GM21529 (cell line): ENCODE data around the gene GATD1.

Source experiments
- ATAC-seq: cut with Tn5 transposase; IDR thresholded peaks from one replicate; pipeline ENCODE4 v1.9.1; 2021; ENCODE audit not compliant: unreplicated experiment

GATD1 gene

DNA sequence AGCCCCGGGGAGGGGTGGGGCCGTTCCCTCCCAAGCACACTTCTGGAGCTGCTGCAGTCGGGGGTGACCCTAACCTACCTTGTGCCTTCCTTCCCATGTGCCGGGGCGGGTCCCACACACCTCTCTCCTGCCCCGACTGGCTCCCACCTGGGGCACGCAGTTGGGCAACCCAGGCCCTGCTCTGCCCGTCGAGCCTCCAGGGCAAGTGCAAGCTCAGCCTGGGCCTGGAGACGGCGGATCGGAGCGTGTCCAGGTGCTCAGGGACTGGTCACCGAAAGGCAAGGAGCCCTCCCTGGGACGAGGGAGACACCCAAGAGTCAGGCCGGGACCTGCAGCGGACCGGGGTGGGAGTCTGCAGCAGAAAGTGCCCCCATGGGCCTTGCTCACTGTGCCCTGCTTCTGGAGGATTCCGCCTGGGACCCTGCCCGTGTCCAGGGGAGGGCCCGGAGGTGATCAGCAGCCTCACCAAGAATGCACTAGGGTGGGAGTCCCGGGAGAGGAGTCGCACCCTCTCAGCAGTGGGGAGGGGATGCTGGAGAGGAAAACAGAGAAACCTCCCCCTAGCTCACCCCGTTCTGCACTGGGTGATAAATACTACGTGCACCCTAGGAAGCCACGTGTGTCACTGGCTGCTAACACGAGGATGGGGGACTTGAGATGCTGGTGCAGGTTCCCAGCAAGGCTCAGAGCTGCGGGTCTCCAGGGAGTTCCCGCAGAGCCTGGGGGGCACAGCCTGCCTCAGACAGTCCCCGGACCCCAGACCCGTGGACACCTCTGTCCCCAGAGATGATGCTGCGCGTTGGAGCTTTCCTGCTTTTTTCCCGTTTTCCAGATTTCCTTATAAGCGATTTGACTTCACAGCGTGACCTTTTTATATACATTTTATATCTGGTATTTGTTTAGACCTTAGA, 5.2 kb upstream of the GATD1 start:
- ATAC-seq: no peak

DNA sequence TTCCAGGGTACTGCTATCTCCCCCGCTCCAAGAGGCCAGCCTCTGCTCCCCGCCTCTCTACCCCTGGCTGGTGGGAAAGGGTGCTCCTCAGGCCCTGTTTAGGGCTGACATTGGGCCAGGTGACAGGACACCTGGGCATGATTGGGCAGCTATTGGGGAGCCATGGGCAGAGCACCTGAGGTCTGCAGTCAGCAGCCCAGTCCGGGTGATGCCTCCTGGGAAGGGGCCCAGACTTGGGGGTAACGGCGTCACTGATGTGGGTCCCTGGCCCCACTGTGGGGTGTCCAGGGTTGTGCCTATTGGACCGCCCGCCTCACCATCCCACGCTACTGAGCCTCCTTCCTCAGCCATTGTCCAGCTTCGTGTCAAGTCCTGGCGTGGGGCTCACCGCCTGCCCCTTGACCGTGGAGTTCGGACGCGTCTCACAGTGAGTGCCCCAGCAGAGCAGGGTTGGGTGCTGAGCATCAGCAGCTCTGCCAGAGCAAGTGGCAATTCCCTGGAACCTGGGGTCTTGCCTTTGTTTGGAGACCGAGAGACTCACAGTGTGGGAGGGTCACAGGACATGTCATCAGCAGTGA, 2.8 kb upstream of the GATD1 start:
- ATAC-seq: no peak

DNA sequence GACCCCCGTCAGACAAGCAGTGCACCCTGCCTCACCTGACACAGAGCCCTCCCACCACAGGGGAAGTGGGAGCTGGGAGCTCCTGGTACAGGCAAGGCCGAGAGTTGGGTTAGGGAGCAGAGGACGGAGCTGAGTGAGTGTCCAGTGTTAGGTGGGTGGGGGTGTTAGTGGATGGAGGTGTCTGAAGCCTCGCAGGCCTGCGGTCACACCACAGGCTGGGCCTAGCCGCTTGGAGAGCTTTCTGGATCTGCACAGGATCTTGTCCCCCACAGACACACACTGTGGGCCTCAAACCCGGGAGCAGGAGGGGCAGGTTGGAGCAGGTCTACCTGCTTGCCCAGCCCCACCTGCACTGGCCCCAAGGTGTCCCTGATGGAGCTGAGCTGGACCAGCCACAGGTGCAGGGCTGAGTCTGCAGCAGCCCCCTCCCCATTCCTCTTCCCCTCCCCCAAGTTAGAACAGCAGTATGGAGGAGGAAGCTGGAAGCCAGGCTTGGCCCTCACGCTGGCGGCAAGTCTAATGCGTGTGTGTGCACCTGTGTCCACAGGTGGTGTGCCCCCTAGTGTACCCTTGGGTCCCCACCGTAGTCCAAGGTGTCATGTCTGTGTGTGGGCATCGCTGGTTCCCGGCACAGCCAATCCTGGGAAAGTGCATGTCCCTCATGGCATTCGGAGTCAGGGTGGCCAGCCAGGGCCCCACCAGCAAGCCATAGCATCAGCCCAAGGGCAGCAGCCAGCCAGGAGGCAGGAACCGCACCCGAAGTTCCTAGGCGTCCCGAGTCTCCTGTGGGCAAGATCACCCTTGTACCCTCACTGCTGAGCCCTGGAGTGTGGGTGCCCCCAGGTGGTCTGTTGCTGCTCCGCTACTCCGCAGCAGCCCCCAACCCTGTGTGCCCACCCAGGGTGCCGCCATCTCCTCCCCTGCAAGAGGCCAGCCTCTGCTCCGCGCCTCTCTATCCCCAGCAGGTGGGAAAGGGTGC, 2.0 kb upstream of the GATD1 start:
- ATAC-seq: no peak

DNA sequence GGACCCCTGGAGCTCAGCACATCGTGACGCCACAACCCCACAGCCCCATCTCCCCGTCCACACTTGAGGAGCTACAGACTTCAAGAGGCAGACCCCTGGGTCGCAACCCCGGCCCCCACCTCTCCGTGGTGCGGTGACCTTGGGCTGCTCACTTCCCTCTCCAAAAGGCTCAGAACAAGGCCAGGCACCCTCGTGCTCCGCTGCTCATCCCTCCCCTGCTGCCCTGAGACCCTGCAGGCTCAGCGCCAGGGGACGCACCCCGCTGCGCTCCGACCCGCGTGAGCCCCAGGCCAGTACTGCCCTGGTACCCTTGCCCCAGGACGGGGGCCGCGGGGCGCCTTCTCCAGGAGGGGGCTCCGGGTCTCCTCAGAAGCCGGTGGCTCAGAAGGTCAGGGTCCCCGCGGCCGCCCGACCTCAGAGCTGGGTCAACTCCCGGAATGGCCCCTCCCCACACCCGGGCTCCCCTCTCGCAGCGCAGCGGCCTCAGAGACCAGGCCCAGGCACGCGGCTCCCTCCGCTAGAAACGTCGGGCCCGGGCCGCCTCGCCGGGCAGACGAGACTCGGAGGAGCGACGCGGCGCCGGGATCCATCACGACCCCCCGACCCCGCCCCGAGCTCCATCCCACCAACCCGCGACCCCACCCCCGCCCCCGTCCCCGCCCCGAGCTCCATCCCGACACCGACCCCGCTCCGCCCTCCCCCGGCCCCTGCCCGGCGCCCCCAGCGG, 563 bp downstream of the GATD1 start:
- ATAC-seq: peak; percentile 24

DNA sequence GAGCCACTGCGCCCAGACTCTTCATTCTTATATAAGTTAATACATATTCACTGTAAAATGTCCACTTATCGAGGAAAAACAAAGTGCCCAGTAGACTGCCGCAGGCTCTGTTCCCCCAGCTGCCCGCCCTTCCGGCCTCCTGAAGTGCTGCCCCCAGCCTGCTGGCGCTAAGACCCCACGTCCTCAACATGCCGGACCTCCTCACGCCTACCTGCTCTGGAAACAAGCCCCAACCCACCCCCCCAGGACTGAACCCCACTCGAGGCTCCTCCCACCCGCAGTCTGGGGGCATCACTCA, 1.1 kb downstream of the GATD1 start:
- no peak for ATAC-seq

DNA sequence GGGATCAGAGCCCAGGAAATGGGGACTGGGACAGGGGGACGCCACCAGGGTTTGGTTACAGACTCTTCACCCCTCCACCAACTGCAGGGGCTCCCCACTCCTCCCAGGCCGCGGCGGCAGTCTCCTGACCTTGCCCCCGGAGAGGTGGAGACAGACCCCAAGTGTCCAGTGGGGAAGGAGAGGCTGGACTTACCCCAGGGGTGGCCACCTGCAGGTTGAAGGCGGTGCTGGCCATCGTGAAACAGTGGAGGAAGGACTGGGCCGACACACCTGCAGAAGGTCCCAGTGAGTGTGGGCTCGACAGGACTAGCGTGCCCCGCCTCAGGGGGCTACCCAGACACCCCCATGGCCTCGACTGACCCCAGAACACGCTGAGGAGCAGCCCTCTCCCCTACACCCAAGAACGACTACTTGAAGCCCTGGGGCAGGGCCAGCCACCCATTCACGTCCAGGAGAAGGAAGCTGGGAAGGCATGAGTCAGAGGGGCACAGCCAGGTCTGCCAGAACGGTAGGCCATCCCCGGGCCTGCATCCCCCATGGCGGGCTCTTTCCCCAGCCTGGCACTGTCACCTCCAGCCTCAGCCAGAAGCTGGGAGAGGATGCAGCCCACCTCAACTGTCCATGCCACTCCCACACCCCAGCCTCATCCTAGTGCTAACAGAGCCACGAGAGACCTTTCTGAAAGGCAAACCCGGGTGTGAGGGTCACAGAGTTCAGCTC, 2.3 kb downstream of the GATD1 start:
- no peak for ATAC-seq

DNA sequence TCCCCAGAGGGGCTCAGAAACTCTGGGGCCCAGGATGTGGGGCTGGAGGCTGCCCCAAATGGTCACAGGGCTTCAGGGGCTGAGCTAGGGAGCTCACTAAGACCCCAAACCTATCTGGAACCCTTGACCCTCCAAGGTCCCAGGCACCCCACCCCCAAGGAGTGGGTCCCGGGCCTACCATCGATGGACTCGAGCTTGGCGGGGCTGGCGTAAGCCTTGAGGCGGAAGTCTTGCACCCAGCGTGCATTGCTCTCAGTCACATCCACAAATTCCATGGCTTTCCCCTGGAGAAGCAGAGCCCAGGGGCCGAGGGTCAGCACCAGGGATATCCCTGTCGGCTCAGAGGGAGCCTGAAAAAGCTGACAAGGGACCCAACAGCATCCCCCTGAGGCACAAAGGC, 3.5 kb downstream of the GATD1 start:
- no peak for ATAC-seq

DNA sequence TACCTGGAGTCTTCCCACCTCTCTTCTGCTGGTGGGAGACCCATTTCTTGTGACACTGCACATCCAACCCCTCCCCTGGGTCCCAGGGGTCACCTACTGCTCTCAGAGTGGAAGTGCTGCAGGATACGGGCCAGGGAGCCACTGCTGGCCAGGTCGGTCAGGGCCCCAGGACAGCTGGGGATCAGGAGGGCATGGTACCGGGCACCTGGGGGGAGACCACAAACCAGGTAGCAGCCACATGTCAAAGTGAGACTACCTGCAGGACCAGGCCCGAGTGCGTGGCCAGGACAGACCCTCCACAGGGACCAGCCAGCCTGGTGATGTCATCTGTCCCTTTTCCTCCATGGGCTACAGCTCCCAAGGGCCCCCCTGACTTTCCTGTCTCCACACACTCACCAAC, 3.9 kb downstream of the GATD1 start:
- ATAC-seq: no peak

DNA sequence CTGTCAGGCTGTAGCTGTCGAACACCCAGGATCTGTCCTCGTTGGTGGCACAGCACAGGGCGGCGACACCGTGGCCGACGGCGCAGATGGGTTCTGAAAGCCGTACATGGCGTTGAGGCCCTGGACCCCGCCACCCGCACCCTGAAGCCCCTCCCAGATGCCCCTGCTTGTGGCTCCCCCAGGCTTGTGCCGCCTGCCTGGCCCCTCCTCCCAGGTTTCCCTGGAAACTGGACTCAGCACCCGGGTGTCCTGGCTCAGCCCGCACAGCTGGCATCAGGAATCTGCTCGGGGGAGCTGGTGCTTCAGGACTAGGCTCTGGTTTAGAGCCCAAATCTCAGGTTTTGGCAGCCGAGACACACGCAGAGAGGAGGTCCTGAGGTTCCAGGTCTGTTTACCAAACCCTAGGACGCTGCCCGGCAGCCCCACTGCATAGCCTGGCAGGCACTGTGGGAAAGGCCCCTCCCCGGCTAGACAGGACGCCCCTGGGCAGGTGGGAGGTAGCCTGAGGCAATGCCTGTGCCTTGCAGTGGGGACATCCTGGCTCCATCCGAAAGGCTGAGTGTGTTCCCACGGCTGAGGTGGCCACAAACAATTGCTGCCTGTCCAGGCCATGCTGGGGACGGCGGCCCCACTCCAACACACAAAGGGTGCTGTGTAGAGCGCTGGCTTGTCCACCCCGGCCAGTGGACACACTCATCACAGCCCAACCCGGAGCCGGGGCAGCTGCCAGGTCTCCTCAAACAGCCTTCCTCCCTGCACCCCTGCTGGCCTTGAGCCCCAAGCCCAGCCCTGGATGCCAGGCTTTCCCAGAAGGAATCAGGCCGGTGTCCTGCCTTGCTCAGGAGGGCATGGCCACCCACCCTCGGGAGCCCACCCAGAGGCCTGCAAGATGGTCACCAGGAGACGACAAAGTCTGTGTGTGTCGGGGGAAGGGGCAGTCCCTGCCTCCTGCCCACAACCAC, 4.6 kb downstream of the GATD1 start:
- no peak for ATAC-seq

DNA sequence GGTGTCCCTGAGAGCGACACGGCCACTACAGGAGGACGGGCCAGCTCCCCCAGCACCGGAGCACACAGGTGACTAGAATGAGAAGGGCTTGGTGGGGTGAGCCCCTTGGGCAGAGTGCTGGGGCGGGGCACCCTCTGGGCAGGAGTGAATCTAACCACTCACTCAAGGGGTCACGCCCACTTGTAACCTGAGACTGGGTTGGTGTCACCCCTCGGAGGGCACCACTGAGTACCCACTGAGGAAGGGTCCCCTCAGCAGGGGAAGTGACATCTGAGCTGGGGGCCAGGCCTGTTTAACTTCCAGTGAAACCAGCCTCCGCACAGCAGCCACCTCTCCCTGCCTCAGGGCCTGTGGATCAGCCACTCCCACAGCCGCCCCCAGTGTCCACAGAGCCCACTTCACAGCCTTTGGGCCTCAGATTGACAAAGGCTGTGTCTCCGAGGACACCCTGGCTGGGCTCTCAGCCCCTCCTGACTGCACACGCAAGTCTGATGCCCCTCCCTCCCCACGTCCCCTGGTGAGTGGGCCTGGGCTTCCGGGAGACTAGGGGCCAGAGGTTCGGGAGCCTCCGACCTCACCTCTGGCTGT, 5.6 kb downstream of the GATD1 start:
- ATAC-seq: no peak

DNA sequence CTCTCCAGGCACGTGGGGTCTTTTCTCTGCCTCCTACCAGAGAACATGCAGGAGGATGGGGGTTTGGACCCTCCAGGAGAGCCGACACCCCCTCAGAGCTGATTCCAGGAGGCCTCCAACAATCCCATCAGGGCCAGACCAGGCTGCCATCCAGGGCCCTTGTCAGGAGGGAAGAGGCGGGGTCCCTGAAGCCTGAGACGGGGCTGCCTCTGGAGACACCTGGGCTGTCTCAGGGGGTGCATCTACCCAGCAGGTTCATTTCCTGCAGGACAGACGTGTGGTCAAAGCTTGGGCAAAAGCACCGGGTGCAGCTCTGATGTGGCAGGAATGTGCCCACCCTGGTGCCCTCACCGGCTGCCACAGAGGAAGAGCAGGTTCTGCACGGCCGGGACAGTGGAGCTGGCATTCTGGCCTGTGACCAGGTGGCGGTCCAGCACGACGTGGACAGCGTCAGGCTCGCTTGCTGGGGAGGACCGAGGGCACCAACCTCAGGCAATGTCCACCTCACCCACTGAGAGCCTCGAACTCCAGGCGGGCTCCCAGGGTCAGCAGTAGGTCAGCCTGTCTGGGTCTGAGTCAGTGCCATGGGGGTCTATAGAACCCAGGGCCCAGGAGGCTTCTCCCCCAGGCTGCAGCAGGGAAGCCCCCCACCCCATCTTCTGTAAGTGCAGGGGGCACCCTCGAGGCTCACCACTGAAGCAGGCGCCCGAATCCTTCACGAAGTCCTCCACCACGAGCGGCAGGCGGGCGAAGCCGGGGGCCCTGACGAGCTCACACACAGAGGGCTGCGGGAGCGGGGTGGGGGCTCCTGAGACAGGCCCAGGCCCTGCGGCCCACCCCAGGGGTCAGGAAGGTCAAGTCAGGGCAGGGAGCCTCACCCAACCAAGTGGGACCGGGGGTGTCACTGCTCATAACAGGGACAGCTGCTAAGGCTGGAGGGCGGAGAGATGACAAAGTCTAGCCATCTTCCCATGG, 6.4 kb downstream of the GATD1 start:
- no peak for ATAC-seq

DNA sequence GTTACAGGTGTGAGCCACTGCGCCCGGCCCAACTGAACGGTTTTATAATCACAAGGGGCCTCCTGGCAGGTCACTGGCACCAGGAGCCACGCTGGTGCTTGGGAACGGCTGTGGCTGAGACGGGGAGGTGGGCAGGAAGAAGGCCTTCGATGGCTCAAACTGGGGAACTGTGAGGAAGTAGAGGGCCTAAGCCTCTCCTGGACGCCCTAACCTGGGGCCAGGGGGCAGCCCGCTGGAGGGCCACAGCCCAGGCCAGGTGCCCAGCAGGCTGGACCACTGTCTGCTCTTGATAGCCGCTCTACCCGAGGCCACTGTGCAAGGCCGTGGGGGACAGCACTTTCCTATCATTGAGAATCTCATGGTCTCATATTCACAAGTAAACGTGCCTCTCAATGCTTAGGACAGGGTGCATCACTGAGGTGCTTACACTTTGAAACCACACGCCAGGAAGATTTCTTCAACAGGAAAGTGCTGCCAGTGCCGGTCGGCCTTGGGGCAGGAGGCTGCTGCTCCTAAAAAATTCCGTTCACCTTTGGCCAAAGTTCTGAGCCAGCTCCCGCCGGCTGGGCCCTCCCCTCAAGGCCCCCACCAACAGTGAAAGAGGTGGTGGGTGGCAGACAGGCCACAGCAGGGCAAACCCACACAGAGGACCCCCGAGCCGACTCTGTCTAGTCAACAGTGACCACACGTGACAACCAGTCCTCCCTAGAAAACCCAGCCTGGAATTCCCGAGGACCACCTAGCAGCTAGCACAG, 7.2 kb downstream of the GATD1 start:
- ATAC-seq: no peak

DNA sequence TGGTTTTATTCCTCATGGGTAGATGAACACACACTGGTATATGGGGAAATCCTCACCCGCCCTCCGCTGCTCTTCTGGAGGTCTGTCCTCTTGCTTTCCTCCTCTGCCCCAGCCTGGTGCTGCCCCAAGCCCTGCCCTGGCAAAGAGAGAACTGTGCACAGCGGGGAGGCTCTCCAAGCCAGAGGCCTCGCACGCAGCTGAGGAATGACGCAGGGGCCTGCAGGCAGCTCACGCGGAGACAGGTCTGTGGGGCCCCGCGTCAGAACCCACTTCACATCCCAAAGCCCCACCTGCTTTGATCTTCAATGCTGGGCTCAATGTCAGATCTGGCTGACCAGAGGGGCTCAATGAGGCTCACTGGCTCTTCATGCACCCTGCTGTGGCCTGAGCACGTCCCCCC, 10.0 kb downstream of the GATD1 start:
- ATAC-seq: no peak

DNA sequence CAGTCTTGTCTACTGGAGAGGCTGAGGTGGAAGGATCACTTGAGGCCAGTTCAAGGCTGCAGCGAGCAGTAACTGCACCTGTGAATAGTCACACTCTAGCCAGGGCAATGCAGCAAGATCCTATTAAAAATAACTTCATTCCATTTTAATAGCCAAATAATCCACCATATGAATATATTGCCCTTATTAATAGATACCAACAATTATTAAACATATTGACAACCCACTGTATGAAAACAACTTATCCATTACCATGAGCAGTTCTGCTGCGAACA, 10.4 kb downstream of the GATD1 start:
- ATAC-seq: no peak

DNA sequence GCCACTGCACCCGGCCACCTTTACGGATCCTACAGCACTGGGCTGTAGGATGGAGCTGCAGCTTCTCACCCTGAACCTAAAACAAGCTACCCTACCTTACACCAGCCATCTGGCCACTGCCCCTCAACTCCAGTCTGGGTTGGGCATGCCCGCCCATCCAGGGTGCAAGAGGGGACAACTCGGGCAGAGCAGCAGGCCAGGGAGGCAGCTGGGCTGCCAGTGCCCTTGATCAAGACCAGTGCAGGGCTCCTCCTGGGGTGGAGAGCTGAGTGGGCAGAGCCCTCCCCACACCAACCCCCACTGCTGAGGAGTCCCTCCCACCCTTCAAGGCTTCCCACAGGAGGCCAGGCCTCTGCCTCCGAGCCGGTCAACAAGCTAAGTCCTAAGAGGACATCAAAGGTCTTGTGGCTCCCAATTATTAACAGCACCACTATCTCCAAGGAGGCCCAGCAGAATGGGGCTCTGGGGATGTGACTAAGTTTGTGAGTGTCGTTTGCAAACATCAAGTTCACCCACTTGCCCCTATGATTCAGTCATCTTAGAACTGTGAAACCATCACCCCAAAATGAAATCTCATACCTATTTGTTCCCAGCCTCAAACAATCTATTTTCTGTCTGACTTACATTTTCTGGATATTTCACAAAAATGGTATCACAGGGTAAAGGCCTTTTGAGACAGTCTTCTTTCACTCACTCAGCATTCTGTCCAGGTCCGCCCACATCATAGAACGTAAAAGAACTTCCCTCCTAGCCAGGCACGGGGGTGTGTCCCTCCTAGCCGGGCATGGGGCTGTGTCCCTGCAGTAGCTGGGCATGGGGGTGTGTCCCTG, 11.0 kb downstream of the GATD1 start:
- no peak for ATAC-seq

DNA sequence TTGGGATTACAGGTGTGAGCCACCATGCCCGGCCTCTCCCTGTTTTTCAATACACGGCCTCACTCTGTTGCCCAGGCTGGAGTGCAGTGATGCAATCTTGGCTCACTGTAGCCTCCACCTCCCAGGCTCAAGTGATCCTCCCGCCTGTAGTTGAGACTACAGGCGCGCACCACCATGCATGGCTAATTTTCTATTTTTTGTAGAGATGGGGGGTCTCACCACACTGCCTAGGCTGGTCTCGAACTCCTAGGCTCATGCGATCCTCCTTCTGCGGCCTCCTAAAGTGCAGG, 11.5 kb downstream of the GATD1 start:
- no peak for ATAC-seq
